ENCODE results near the gene RAB3A.

DNA sequence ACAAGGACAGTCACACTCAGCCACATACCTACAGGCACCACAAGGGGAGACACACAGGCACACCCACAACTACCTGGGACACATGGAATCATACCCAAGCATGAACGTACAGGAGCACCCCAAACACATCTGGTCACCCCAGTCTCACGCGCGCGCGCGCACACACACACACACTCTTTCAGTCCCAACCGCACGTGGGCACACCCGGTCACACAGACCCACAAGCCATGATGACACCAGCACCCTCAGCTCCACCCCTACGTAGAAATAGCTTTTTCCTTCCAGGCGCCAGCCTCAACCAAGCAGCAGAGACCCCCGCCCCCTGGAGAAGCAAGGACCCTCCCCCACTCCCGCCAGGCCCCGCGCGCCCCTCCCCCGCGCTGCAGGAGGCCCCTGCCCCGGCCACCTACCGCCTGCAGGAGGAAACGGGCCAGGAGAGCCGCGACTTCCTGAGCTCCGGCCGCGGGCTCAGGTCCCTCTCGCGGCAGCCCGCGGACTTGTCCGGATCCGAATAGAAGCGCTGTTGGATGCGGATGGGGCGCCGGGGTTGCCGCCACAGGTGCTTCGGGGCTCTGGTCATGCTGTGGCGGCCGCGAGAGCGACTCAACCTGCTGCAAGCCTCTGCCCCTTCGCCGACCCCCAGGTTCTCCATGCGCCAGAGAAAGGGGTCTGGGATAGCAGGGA lies 28.8 kb upstream of the RAB3A start:
- TF ChIP-seq GATA2 (IDR thresholded peaks at IDR 0.05; ENCODE audit: low read depth, low read length) (no peak), GATA3 (IDR thresholded peaks at IDR 0.05; ENCODE audit: low read depth, low read length) (no peak)

Measured in SH-SY5Y (cell line).